Heart left ventricle (tissue), 13 donors: ENCODE results near the gene MSRB2.

Experiments
- POLR2A ChIP-seq, 2 donors: fragments of 450-650 bp; IDR thresholded peaks; one replicate each; pipeline ENCODE4 v1.6.1; 2017; ENCODE audit warnings: antibody characterized with exemption in 2 of 2, mild to moderate bottlenecking in 2 of 2, moderate library complexity in 2 of 2
- TF ChIP-seq, protein P1 (sequence below), 12 donors: fragments of 200-600 bp; sonication (generic) in 4 of 12; IDR thresholded peaks; one replicate each; pipeline versions ENCODE4 v1.5.0 to v1.8.0; 2018 to 2022; ENCODE audit warnings: antibody characterized with exemption in 12 of 12, mild to moderate bottlenecking in 5 of 12
- donor health status: ischemic (EF 13 %, LVEDD 7.1; RV severe dilation, severe dysfunction).
- donor health status: DM: no; HTN: yes; CAD: no.
- donor health status: DM: no; HTN: no; CAD: no.
- donor health status: ischemic (EF 25% LVEDD 6.9; RV normal size, moderate dysfunction).
- donor health status: ischemic (EF 25% LVEDD 5.7; RV mildly dilated, moderate dysfunction).
- donor health status: ischemic (EF 35%, LVEDD 5.7; RV mildly dilated, moderate dysfunction).
- donor health status: nonischemic (EF 11% LVEDD 7.7; RV severe dilation, severe dysfunction).
- donor health status: DM: yes; HTN: yes; CAD: no.
- donor health status: PGD.
- donor health status: ischemic (EF 29% LVEDD 5.4; RV normal size, mild dysfunction).
- donor health status: nonischemic (EF 23%, LVEDD 6.1; RV moderate dilation, normal function).

DNA sequence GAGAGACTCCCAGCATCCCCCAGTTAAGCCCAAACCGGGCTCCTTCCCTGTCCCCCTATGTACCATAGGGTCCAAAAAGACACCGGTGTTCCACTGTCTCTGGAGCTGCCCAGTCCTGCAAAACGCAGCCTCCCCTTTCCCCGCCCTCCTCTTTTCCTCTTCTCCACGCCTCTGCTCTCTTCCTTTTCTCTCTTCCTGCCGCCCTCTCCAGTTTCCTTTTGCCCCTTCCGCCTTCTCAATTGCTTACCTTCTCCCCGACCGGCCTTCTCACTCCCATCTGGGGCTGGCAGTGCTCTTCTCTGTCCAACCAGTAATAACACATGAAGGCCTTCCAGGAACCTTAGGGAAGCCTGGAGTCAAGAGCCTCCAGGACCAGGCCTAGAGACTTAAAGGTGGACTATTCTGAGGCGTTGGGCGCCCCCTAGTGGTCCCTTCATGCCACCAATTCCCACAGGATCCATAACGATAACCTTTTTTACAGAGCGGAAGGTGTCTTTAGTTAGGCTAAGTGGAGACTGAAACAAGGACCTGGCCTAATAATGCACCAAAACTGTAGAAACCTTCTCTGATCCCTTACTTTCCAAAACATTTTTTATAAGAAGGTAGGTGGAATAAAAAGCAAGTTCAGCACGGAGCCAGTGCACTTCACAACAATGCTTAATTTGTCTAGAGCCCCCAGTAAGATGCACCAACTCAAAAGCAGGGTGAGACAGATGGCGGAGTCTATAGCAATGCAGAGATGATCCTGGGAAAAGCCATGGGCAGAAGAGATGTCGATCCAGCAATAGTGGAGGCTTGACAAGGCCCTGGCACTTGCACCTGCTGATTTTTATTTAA lies 27.2 kb upstream of the MSRB2 start:
- TF ChIP-seq, protein P1, sequence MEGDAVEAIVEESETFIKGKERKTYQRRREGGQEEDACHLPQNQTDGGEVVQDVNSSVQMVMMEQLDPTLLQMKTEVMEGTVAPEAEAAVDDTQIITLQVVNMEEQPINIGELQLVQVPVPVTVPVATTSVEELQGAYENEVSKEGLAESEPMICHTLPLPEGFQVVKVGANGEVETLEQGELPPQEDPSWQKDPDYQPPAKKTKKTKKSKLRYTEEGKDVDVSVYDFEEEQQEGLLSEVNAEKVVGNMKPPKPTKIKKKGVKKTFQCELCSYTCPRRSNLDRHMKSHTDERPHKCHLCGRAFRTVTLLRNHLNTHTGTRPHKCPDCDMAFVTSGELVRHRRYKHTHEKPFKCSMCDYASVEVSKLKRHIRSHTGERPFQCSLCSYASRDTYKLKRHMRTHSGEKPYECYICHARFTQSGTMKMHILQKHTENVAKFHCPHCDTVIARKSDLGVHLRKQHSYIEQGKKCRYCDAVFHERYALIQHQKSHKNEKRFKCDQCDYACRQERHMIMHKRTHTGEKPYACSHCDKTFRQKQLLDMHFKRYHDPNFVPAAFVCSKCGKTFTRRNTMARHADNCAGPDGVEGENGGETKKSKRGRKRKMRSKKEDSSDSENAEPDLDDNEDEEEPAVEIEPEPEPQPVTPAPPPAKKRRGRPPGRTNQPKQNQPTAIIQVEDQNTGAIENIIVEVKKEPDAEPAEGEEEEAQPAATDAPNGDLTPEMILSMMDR (IDR thresholded peaks at IDR 0.05), result peak; percentile 70 to 90 (median 82)
- no peak for TF ChIP-seq POLR2A (IDR thresholded peaks at IDR 0.05)
